Measurements from ENCODE around the gene LARP1.

GRCh38 chr5:154831451-154831850 lies 76.3 kb downstream of the LARP1 start:
- TF ChIP-seq POLR2A (IDR thresholded peaks at IDR 0.05) (no peak), CTCF (IDR thresholded peaks at IDR 0.05) (no peak)

Measured in prostate gland (tissue), 2 donors.